MM.1S (cell line): ENCODE data around the gene SLC6A13.

Experiments used
- DNase-seq: peaks from one replicate; pipeline ENCODE4 v3.0.0-alpha.2; 2015
- H2AFZ ChIP-seq: fragments of 300-600 bp; sonication (generic); 2 replicates; pipeline ENCODE4 v1.6.0; 2016; ENCODE audit warnings: antibody characterized with exemption, low read length
- H3F3A ChIP-seq: fragments of 300-600 bp; sonication (generic); 2 replicates; pipeline ENCODE4 v1.6.1; 2016; ENCODE audit warnings: mild to moderate bottlenecking, antibody characterized with exemption, low read length, moderate library complexity, mixed read lengths; ENCODE audit not compliant: insufficient read depth
- H3K27ac ChIP-seq: fragments of 300-600 bp; sonication (generic); 2 replicates; pipeline ENCODE4 v1.5.1; 2016; ENCODE audit warnings: mild to moderate bottlenecking, low read length
- H3K27me3 ChIP-seq: fragments of 300-600 bp; sonication (generic); replicated peaks from 2 replicates; pipeline ENCODE4 v1.6.0; 2016; ENCODE audit warnings: low read length; ENCODE audit not compliant: insufficient read depth
- H3K36me3 ChIP-seq: fragments of 300-600 bp; sonication (generic); replicated peaks from 2 replicates; pipeline ENCODE4 v1.6.1; 2016; ENCODE audit warnings: mild to moderate bottlenecking, low read length, mixed read lengths; ENCODE audit not compliant: insufficient read depth
- H3K4me1 ChIP-seq: fragments of 300-600 bp; sonication (generic); 2 replicates; pipeline ENCODE4 v1.6.1; 2016; ENCODE audit warnings: low read length, mixed read lengths
- H3K4me2 ChIP-seq: fragments of 300-600 bp; sonication (generic); 2 replicates; pipeline ENCODE4 v1.6.0; 2016; ENCODE audit warnings: low read depth, low read length
- H3K4me3 ChIP-seq: fragments of 300-600 bp; sonication (generic); 2 replicates; pipeline ENCODE4 v1.5.1; 2016; ENCODE audit warnings: low read length, mixed read lengths
- H3K79me2 ChIP-seq: fragments of 300-600 bp; sonication (generic); 2 replicates; pipeline ENCODE4 v1.6.1; 2016; ENCODE audit warnings: mixed run types, low read length, mixed read lengths
- H3K9ac ChIP-seq: fragments of 300-600 bp; sonication (generic); 2 replicates; pipeline ENCODE4 v1.6.1; 2016; ENCODE audit warnings: low read length, mixed read lengths
- H3K9me2 ChIP-seq: fragments of 300-600 bp; sonication (generic); replicated peaks from 2 replicates; pipeline ENCODE4 v1.6.1; 2016; ENCODE audit warnings: mild to moderate bottlenecking, low read length, mixed read lengths; ENCODE audit not compliant: insufficient read depth
- H3K9me3 ChIP-seq: fragments of 300-600 bp; sonication (generic); replicated peaks from 2 replicates; pipeline ENCODE4 v1.6.1; 2016; ENCODE audit warnings: mild to moderate bottlenecking, low read length, mixed read lengths; ENCODE audit not compliant: insufficient read depth
- H4K20me1 ChIP-seq: fragments of 300-600 bp; sonication (generic); 2 replicates; pipeline ENCODE4 v1.6.1; 2016; ENCODE audit warnings: mild to moderate bottlenecking, low read length, moderate library complexity, mixed read lengths; ENCODE audit not compliant: insufficient read depth
- EZH2 ChIP-seq: fragments of 300-600 bp; sonication (generic); optimal IDR thresholded peaks from 2 replicates; pipeline ENCODE3; 2017; ENCODE audit warnings: low read depth, mild to moderate bottlenecking, antibody characterized with exemption, low read length, mixed read lengths
- EZH2phosphoT487 ChIP-seq: fragments of 300-600 bp; sonication (generic); IDR thresholded peaks from 2 replicates; pipeline ENCODE4 v1.6.1; 2018; ENCODE audit warnings: antibody characterized with exemption, low read length
- TF ChIP-seq, protein P1 (sequence below): fragments of 300-600 bp; sonication (generic); IDR thresholded peaks from 2 replicates; pipeline ENCODE4 v1.5.1; 2016; ENCODE audit warnings: antibody characterized with exemption, low read length, mixed read lengths

The SLC6A13 gene

GRCh38 chr12:212715-213526 lies 49.7 kb downstream of the SLC6A13 start:
- H3F3A ChIP-seq: no peaks in the 10 kb centered on the region
- H3K27me3 ChIP-seq: peaks cover 36% of the 10 kb centered on the region
- no peak for DNase-seq
- no peak overlapping the region for H3K9ac ChIP-seq
- TF ChIP-seq EZH2: no peak
- TF ChIP-seq, protein P1, sequence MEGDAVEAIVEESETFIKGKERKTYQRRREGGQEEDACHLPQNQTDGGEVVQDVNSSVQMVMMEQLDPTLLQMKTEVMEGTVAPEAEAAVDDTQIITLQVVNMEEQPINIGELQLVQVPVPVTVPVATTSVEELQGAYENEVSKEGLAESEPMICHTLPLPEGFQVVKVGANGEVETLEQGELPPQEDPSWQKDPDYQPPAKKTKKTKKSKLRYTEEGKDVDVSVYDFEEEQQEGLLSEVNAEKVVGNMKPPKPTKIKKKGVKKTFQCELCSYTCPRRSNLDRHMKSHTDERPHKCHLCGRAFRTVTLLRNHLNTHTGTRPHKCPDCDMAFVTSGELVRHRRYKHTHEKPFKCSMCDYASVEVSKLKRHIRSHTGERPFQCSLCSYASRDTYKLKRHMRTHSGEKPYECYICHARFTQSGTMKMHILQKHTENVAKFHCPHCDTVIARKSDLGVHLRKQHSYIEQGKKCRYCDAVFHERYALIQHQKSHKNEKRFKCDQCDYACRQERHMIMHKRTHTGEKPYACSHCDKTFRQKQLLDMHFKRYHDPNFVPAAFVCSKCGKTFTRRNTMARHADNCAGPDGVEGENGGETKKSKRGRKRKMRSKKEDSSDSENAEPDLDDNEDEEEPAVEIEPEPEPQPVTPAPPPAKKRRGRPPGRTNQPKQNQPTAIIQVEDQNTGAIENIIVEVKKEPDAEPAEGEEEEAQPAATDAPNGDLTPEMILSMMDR: no peak
- no peak for TF ChIP-seq EZH2phosphoT487
- H4K20me1 ChIP-seq: no peaks in the 10 kb centered on the region
- H3K4me3 ChIP-seq: peak overlapping the region; percentile 16; the same call in 1 of the 2 replicates
- H3K27ac ChIP-seq: no peak overlapping the region
- H3K4me2 ChIP-seq: peak overlapping the region; percentile 61
- H3K9me2 ChIP-seq: no peaks in the 10 kb centered on the region
- H2AFZ ChIP-seq: peak overlapping the region; percentile 5; the same call in 1 of the 2 replicates
- H3K79me2 ChIP-seq: no peaks in the 10 kb centered on the region
- H3K4me1 ChIP-seq: peaks cover 6% of the 10 kb centered on the region
- no peaks in the 10 kb centered on the region for H3K9me3 ChIP-seq
- H3K36me3 ChIP-seq: no peaks in the 10 kb centered on the region

GRCh38 chr12:212415-212714 lies 50.3 kb downstream of the SLC6A13 start:
- no peaks in the 10 kb centered on the region for H3F3A ChIP-seq
- no peaks in the 10 kb centered on the region for H4K20me1 ChIP-seq
- H3K27me3 ChIP-seq: peaks cover 36% of the 10 kb centered on the region; the same call in 1 of the 2 replicates
- peak; percentile 27 for DNase-seq
- H3K9me3 ChIP-seq: no peaks in the 10 kb centered on the region
- H3K4me2 ChIP-seq: peak overlapping the region; percentile 61
- no peak overlapping the region for H3K27ac ChIP-seq
- no peak overlapping the region for H3K9ac ChIP-seq
- H2AFZ ChIP-seq: peak overlapping the region; percentile 5; the same call in 1 of the 2 replicates
- peak overlapping the region; percentile 16; the same call in 1 of the 2 replicates for H3K4me3 ChIP-seq
- H3K9me2 ChIP-seq: no peaks in the 10 kb centered on the region
- TF ChIP-seq EZH2phosphoT487: no peak
- no peak for TF ChIP-seq EZH2
- TF ChIP-seq, protein P1: no peak
- H3K36me3 ChIP-seq: no peaks in the 10 kb centered on the region
- H3K4me1 ChIP-seq: peaks cover 6% of the 10 kb centered on the region
- H3K79me2 ChIP-seq: no peaks in the 10 kb centered on the region

DNA sequence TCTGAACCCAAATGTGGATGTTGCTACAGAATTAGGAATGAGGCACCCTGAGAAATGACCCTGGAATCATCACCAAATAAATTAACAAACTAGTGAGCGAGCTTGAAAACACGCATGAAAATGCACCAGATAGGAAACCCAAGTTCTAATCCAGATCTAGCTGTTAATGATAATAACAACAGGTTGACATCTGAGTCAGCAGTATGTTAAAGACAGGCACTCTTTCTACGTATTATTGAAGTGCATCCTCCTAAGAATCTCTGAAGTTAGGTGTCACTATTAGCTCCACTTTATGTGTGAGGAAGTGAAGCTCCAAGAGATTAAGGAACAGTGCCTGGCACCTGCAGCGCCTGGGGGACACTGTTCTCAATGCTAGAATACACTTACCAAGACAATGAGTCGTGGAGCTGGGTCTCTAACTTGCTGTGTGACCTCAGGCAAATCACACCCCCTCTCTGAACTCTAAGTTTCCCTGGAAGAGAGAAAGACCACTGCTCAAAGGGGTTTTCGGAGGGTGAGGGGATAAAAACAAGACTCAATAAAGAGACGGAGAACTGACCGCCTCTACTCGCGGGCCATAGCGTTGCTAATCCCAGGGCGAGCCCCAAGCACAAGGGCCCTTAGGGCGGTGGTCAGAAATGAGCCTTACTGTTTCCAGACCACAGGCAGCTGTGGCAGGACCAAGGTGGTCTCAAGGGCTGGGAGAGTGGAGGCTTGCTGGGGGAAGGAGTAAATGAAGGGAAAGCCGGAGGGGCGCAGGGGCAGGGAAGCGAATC lies 50.8 kb downstream of the SLC6A13 start:
- Histone ChIP-seq H4K20me1 (no peaks in the 10 kb centered on the region), H2AFZ (no peak overlapping the region), H3K4me2 (peak overlapping the region; percentile 61; the same call in 1 of the 2 replicates), H3K36me3 (no peaks in the 10 kb centered on the region), H3K27ac (no peak overlapping the region), H3K4me3 (no peak overlapping the region), H3K9ac (no peak overlapping the region), H3K79me2 (no peaks in the 10 kb centered on the region), H3K4me1 (peaks cover 6% of the 10 kb centered on the region), H3F3A (no peaks in the 10 kb centered on the region), H3K27me3 (peaks cover 31% of the 10 kb centered on the region; the same call in 1 of the 2 replicates), H3K9me2 (no peaks in the 10 kb centered on the region), H3K9me3 (no peaks in the 10 kb centered on the region)
- TF ChIP-seq, protein P1: no peak
- TF ChIP-seq EZH2 (no peak), EZH2phosphoT487 (no peak)
- no peak for DNase-seq
